Mammary epithelial cell (primary cell): Measurements from ENCODE around the gene CHST14.

Source experiments
- CTCF ChIP-seq, 2 donors: IDR thresholded peaks in 1 of 2; conservative IDR thresholded peaks in 1 of 2; 2 replicates each; pipeline ENCODE4 v1.5.1; 2011 to 2012; ENCODE audit warnings: inconsistent platforms in 2 of 2, low read length in 2 of 2, mild to moderate bottlenecking in 2 of 2, control low read depth in 1 of 2, low read depth in 1 of 2; ENCODE audit not compliant: insufficient read depth in 1 of 2; ENCODE audit errors: extremely low read depth in 1 of 2
- EZH2 ChIP-seq: IDR thresholded peaks from 2 replicates; pipeline ENCODE4 v1.6.1; 2012; ENCODE audit warnings: low read length, inconsistent platforms, borderline replicate concordance

- TF ChIP-seq CTCF (conservative IDR thresholded peaks at IDR 0.05 in 1 of 2, IDR thresholded peaks at IDR 0.05 in 1 of 2; ENCODE audit: extremely low read depth in 1 of 2, insufficient read depth in 1 of 2, low read depth in 1 of 2, low read length in 2 of 2) = no peak
- TF ChIP-seq EZH2 = no peak
These were observed 14.0 kb upstream of the CHST14 start for GRCh38 chr15:40456738-40457137.
